CD14-positive monocyte (primary cell): ENCODE measurements around the gene KCTD16. TPM values are rescaled to one million over a fixed set of nuclear protein-coding genes. Genes with fewer than 3 reads are reported as not detected.

Experiments
- DNase-seq, 3 donors: peaks; one replicate each; pipeline ENCODE4 v3.0.0-alpha.2; 2011 to 2022
- H2AFZ ChIP-seq: 2 replicates; pipeline ENCODE4 v1.6.0; 2012; ENCODE audit warnings: mild to moderate bottlenecking, low read depth, low read length, inconsistent platforms; ENCODE audit not compliant: insufficient read depth, poor library complexity, severe bottlenecking
- H3K27ac ChIP-seq, 2 donors: 1 replicate in 1 of 2; 2 replicates in 1 of 2; pipeline ENCODE4 v1.5.1; 2012 to 2013; ENCODE audit warnings: low read length in 2 of 2, control low read depth in 1 of 2, inconsistent platforms in 1 of 2, low read depth in 1 of 2, mild to moderate bottlenecking in 1 of 2
- H3K27me3 ChIP-seq, 2 donors: one replicate each; pipeline versions ENCODE4 v1.6.0 to v1.6.1; 2011 to 2013; ENCODE audit warnings: low read length in 2 of 2; ENCODE audit not compliant: control insufficient read depth in 2 of 2, insufficient read depth in 2 of 2
- H3K36me3 ChIP-seq, 2 donors: replicated peaks in 1 of 2; 1 replicate in 1 of 2; 2 replicates in 1 of 2; pipeline versions ENCODE4 v1.5.1 to v1.6.1; 2012 to 2013; ENCODE audit warnings: low read length in 2 of 2, control low read depth in 1 of 2, inconsistent platforms in 1 of 2, mild to moderate bottlenecking in 1 of 2; ENCODE audit not compliant: insufficient read depth in 2 of 2, control insufficient read depth in 1 of 2
- H3K4me1 ChIP-seq, 2 donors: 1 replicate in 1 of 2; 2 replicates in 1 of 2; pipeline versions ENCODE4 v1.5.1 to v1.6.1; 2012 to 2013; ENCODE audit warnings: low read length in 2 of 2, control low read depth in 1 of 2, inconsistent platforms in 1 of 2, mild to moderate bottlenecking in 1 of 2, moderate library complexity in 1 of 2; ENCODE audit not compliant: insufficient read depth in 2 of 2, control insufficient read depth in 1 of 2
- H3K4me2 ChIP-seq: replicated peaks from 2 replicates; pipeline ENCODE3; 2012; ENCODE audit warnings: low read length, moderate library complexity, mild to moderate bottlenecking; ENCODE audit not compliant: poor library complexity, severe bottlenecking; ENCODE audit errors: extremely low read depth
- H3K4me3 ChIP-seq, 3 experiments: fragments of 200-600 bp in 1 of 3; sonication (generic) in 1 of 3; replicated peaks in 1 of 3; 1 replicate in 2 of 3; 2 replicates in 1 of 3; pipeline ENCODE4 v1.5.1; 2011 to 2013; ENCODE audit warnings: low read length in 3 of 3, mild to moderate bottlenecking in 3 of 3, control low read depth in 2 of 3, low read depth in 2 of 3, inconsistent platforms in 1 of 3, moderate library complexity in 1 of 3
- H3K79me2 ChIP-seq: 2 replicates; pipeline ENCODE4 v1.6.0; 2012; ENCODE audit warnings: mild to moderate bottlenecking, control low read depth, inconsistent platforms, low read length, moderate library complexity; ENCODE audit not compliant: insufficient read depth
- H3K9ac ChIP-seq: 2 replicates; pipeline ENCODE4 v1.6.0; 2017; ENCODE audit warnings: low read length, mild to moderate bottlenecking; ENCODE audit not compliant: insufficient read depth, poor library complexity, severe bottlenecking
- H3K9me3 ChIP-seq, 2 donors: replicated peaks in 1 of 2; 1 replicate in 1 of 2; 2 replicates in 1 of 2; pipeline versions ENCODE4 v1.5.1 to v1.6.1; 2012 to 2013; ENCODE audit warnings: low read length in 2 of 2, control low read depth in 1 of 2; ENCODE audit not compliant: control insufficient read depth in 1 of 2, insufficient read depth in 1 of 2
- H4K20me1 ChIP-seq: 2 replicates; pipeline ENCODE4 v1.6.0; 2012; ENCODE audit warnings: mild to moderate bottlenecking, low read length, control low read depth, moderate library complexity; ENCODE audit not compliant: insufficient read depth
- H3K27ac Mint-ChIP-seq, 7 donors: one replicate each; pipeline ENCODE4 v1.8.0; 2020; ENCODE audit warnings: mild to moderate bottlenecking in 7 of 7, mixed read lengths in 7 of 7, moderate library complexity in 6 of 7, inconsistent platforms in 2 of 7
- H3K27me3 Mint-ChIP-seq, 3 donors: one replicate each; pipeline ENCODE4 v1.8.0; 2021 to 2022; ENCODE audit warnings: low read depth in 3 of 3, mild to moderate bottlenecking in 3 of 3, mixed read lengths in 3 of 3, moderate library complexity in 3 of 3, inconsistent platforms in 1 of 3
- H3K36me3 Mint-ChIP-seq, 2 donors: one replicate each; pipeline ENCODE4 v1.8.0; 2020; ENCODE audit warnings: mixed read lengths in 2 of 2, inconsistent platforms in 1 of 2, mild to moderate bottlenecking in 1 of 2
- H3K4me1 Mint-ChIP-seq: one replicate; pipeline ENCODE4 v1.8.0; 2020; ENCODE audit warnings: mild to moderate bottlenecking, mixed read lengths
- H3K4me3 Mint-ChIP-seq, 2 donors: one replicate each; pipeline ENCODE4 v1.8.0; 2020; ENCODE audit warnings: mild to moderate bottlenecking in 2 of 2, mixed read lengths in 2 of 2, moderate library complexity in 1 of 2
- H3K9me3 Mint-ChIP-seq, 7 donors: one replicate each; pipeline ENCODE4 v1.8.0; 2020 to 2022; ENCODE audit warnings: mixed read lengths in 7 of 7, mild to moderate bottlenecking in 6 of 7, moderate library complexity in 6 of 7, inconsistent platforms in 2 of 7
- WGBS: methylation state at CpG from one replicate; pipeline ENCODE4 v1.1.5; 2013; ENCODE audit warnings: missing lambda C conversion rate; ENCODE audit not compliant: insufficient coverage; 5-methylcytosine and 5-hydroxymethylcytosine counted together
- intact Hi-C, 2 donors: fragments of 100-400 bp; cut with micrococcal nuclease; formaldehyde crosslinking; loops; one replicate each; pipeline versions ENCODE4 v1.15.0 to v1.15.1; 2023
- polyA plus RNA-seq, 3 donors: library from polyadenylated mRNA; depleted of rRNA in 1 of 3; unstranded in 2 of 3; stranded (reverse) in 1 of 3; fragments of 300-500 nt in 2 of 3; fragments of >200 nt in 1 of 3; fragmentation: Illumina TruSeq in 2 of 3; gene quantifications; 1 replicate in 2 of 3; 2 replicates in 1 of 3; pipeline ENCODE4 v1.2.3, GENCODE V29; 2012 to 2021
- TF ChIP-seq, protein P1 (sequence below): fragments of 200-600 bp; IDR thresholded peaks from one replicate; pipeline ENCODE4 v1.8.0; 2022; ENCODE audit warnings: antibody characterized with exemption, mild to moderate bottlenecking

KCTD16 gene
- polyA plus RNA-seq, 3 donors: not detected

DNA sequence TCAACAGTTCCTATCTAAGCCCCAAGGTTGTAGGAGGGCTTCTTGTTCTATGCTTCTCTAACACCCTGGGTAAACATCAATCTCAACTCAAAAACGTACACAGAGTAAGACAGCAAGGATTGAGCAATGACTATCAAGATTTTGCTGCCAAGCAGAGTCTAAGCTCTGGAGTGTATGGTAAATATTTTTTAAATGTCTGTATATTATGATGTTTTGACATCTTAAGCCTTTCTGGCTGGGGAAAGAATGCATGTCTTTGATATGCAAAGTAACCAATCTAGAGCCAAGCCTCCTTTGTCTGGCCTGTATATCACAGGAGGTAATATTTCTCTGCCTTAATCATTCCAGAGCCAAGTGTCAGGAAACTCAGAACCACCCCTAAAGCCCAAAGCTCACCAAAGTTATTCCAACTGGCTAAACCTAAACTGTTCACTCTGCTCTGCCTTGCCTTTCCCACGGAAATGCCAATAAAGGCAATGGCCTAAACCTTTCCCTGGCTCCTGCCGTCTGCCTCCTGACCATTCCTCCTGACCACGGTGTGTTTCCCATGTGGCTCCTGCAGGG, 45.4 kb upstream of the KCTD16 start:
- Histone ChIP-seq H3K36me3 (no peaks in the 10 kb centered on the region), H4K20me1 (no peaks in the 10 kb centered on the region), H3K4me2 (no peak overlapping the region), H2AFZ (no peak overlapping the region), H3K27ac (no peak overlapping the region), H3K4me1 (no peaks in the 10 kb centered on the region), H3K9me3 (no peaks in the 10 kb centered on the region), H3K79me2 (no peaks in the 10 kb centered on the region), H3K9ac (no peak overlapping the region), H3K4me3 (no peak overlapping the region), H3K27me3 (no peaks in the 10 kb centered on the region)
- Mint-ChIP-seq H3K27ac (no peak overlapping the region), H3K9me3 (peaks cover 0 to 9% (median 0%) of the 10 kb centered on the region in 7 donors), H3K4me3 (no peak overlapping the region), H3K4me1 (no peaks in the 10 kb centered on the region), H3K27me3 (peaks cover 0 to 5% (median 0%) of the 10 kb centered on the region in 3 donors), H3K36me3 (no peaks in the 10 kb centered on the region)
- DNase-seq: no peak
- TF ChIP-seq, protein P1, sequence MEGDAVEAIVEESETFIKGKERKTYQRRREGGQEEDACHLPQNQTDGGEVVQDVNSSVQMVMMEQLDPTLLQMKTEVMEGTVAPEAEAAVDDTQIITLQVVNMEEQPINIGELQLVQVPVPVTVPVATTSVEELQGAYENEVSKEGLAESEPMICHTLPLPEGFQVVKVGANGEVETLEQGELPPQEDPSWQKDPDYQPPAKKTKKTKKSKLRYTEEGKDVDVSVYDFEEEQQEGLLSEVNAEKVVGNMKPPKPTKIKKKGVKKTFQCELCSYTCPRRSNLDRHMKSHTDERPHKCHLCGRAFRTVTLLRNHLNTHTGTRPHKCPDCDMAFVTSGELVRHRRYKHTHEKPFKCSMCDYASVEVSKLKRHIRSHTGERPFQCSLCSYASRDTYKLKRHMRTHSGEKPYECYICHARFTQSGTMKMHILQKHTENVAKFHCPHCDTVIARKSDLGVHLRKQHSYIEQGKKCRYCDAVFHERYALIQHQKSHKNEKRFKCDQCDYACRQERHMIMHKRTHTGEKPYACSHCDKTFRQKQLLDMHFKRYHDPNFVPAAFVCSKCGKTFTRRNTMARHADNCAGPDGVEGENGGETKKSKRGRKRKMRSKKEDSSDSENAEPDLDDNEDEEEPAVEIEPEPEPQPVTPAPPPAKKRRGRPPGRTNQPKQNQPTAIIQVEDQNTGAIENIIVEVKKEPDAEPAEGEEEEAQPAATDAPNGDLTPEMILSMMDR: no peak
- WGBS: 93% methylated on average over 2 of the region's 4 CpGs
- intact Hi-C loops: no loop called here

- Histone ChIP-seq H3K36me3 (no peaks in the 10 kb centered on the region), H2AFZ (no peak overlapping the region), H3K27ac (no peak overlapping the region), H3K9me3 (no peaks in the 10 kb centered on the region), H3K79me2 (no peaks in the 10 kb centered on the region), H3K27me3 (no peaks in the 10 kb centered on the region), H3K4me2 (no peak overlapping the region), H3K4me3 (no peak overlapping the region), H3K4me1 (peaks cover 0 to 8% of the 10 kb centered on the region in 2 donors), H3K9ac (no peak overlapping the region), H4K20me1 (no peaks in the 10 kb centered on the region)
- H3K27ac Mint-ChIP-seq: no peak overlapping the region
- peaks cover 0 to 9% (median 0%) of the 10 kb centered on the region in 7 donors for H3K9me3 Mint-ChIP-seq
- H3K27me3 Mint-ChIP-seq: peaks cover 0 to 5% (median 0%) of the 10 kb centered on the region in 3 donors
- DNase-seq: no peak
- TF ChIP-seq, protein P1: no peak
- no peak overlapping the region for H3K4me3 Mint-ChIP-seq
- H3K36me3 Mint-ChIP-seq: no peaks in the 10 kb centered on the region
- H3K4me1 Mint-ChIP-seq: peaks cover 7% of the 10 kb centered on the region
- intact Hi-C loops: no loop called here
- WGBS: 85% methylated on average over 2 of the region's 4 CpGs
These were observed 44.0 kb upstream of the KCTD16 start for GRCh38 chr5:144126707-144127106.
